Measurements from ENCODE around the gene ACOD1.

Gene ACOD1

GRCh38 chr13:77000475-77000874 lies 52.2 kb downstream of the ACOD1 start:
- H3K36me3 ChIP-seq (ENCODE audit: control insufficient read depth, insufficient read depth, low read length): peaks cover 25% of the 10 kb centered on the region
- no peaks in the 10 kb centered on the region for H3K4me1 ChIP-seq (ENCODE audit: control insufficient read depth, insufficient read depth, low read length, poor library complexity, severe bottlenecking)
- H3K4me3 ChIP-seq (ENCODE audit: insufficient read depth, low read depth, low read length, poor library complexity, severe bottlenecking): no peak overlapping the region
- no peaks in the 10 kb centered on the region for H3K9me3 ChIP-seq (ENCODE audit: control insufficient read depth, low read length)
- peak overlapping the region; percentile 2 for H3K27ac ChIP-seq (ENCODE audit: insufficient read depth, low read length, poor library complexity, severe bottlenecking)
- no peaks in the 10 kb centered on the region for H3K27me3 ChIP-seq (replicated peaks; ENCODE audit: control insufficient read depth, insufficient read depth, low read length, poor library complexity, severe bottlenecking)
- no peak for DNase-seq

GRCh38 chr13:77001540-77001939 lies 53.2 kb downstream of the ACOD1 start:
- H3K9me3 ChIP-seq (ENCODE audit: control insufficient read depth, low read length): no peaks in the 10 kb centered on the region

GRCh38 chr13:77001963-77002587 lies 53.8 kb downstream of the ACOD1 start:
- no peak for DNase-seq
- H3K36me3 ChIP-seq (ENCODE audit: control insufficient read depth, insufficient read depth, low read length): peaks cover 30% of the 10 kb centered on the region
- peaks cover 3% of the 10 kb centered on the region for H3K4me1 ChIP-seq (ENCODE audit: control insufficient read depth, insufficient read depth, low read length, poor library complexity, severe bottlenecking)
- H3K27me3 ChIP-seq (replicated peaks; ENCODE audit: control insufficient read depth, insufficient read depth, low read length, poor library complexity, severe bottlenecking): no peaks in the 10 kb centered on the region
- no peak overlapping the region for H3K4me3 ChIP-seq (ENCODE audit: insufficient read depth, low read depth, low read length, poor library complexity, severe bottlenecking)
- H3K27ac ChIP-seq (ENCODE audit: insufficient read depth, low read length, poor library complexity, severe bottlenecking): peak overlapping the region; percentile 28
- no peaks in the 10 kb centered on the region for H3K9me3 ChIP-seq (ENCODE audit: control insufficient read depth, low read length)

More at GRCh38 chr13:77001540-77001939, 53.2 kb downstream of the ACOD1 start:
- no peak for DNase-seq
- Histone ChIP-seq H3K36me3 (ENCODE audit: control insufficient read depth, insufficient read depth, low read length) (peaks cover 30% of the 10 kb centered on the region), H3K4me3 (ENCODE audit: insufficient read depth, low read depth, low read length, poor library complexity, severe bottlenecking) (no peak overlapping the region), H3K27ac (ENCODE audit: insufficient read depth, low read length, poor library complexity, severe bottlenecking) (no peak overlapping the region), H3K27me3 (replicated peaks; ENCODE audit: control insufficient read depth, insufficient read depth, low read length, poor library complexity, severe bottlenecking) (no peaks in the 10 kb centered on the region), H3K4me1 (ENCODE audit: control insufficient read depth, insufficient read depth, low read length, poor library complexity, severe bottlenecking) (peaks cover 3% of the 10 kb centered on the region)

- no peak for DNase-seq
- H3K27ac ChIP-seq (ENCODE audit: insufficient read depth, low read length, poor library complexity, severe bottlenecking): no peak overlapping the region
- H3K27me3 ChIP-seq (replicated peaks; ENCODE audit: control insufficient read depth, insufficient read depth, low read length, poor library complexity, severe bottlenecking): no peaks in the 10 kb centered on the region
- H3K36me3 ChIP-seq (ENCODE audit: control insufficient read depth, insufficient read depth, low read length): peaks cover 34% of the 10 kb centered on the region
- no peak overlapping the region for H3K4me3 ChIP-seq (ENCODE audit: insufficient read depth, low read depth, low read length, poor library complexity, severe bottlenecking)
- H3K9me3 ChIP-seq (ENCODE audit: control insufficient read depth, low read length): no peaks in the 10 kb centered on the region
- H3K4me1 ChIP-seq (ENCODE audit: control insufficient read depth, insufficient read depth, low read length, poor library complexity, severe bottlenecking): peaks cover 3% of the 10 kb centered on the region
Observed at GRCh38 chr13:77002590-77003190, 54.4 kb downstream of the ACOD1 start.

All from effector memory CD4-positive, alpha-beta T cell (primary cell).